Activated CD8-positive, alpha-beta memory T cell treated with anti-CD3 and anti-CD28 coated beads, Interleukin-2, amount 10 ng/mL, durations not matched to agents 7 days and 5 days (primary cell): ENCODE data around the gene TF. TPM values are rescaled to one million over a fixed set of nuclear protein-coding genes. Genes with fewer than 3 reads are reported as not detected.
"Not testable (repeated sequence)": the region's sequence is repeated elsewhere in the genome, so short reads cannot be mapped to it uniquely, and the experiment has no call there.

Experiments
- ATAC-seq: fragments of 150-1000 bp; cut with Tn5 transposase; one replicate; pipeline ENCODE4 v1.10.0; 2021; ENCODE audit warnings: moderate library complexity
- CTCF ChIA-PET: fragments of 350-600 bp; sonication (Branson Sonifier 250); formaldehyde crosslinking; loops from one replicate; lab custom pipeline; 2021; ENCODE audit warnings: antibody characterized with exemption; lab: Charles Lee
- DNase-seq: peaks from one replicate; pipeline ENCODE4 v3.0.0-alpha.2; 2020
- H3K27ac Mint-ChIP-seq: one replicate; pipeline ENCODE4 v1.8.0; 2021; ENCODE audit warnings: mild to moderate bottlenecking, mixed read lengths
- H3K27me3 Mint-ChIP-seq: one replicate; pipeline ENCODE4 v1.8.0; 2021; ENCODE audit warnings: mixed read lengths
- H3K36me3 Mint-ChIP-seq: one replicate; pipeline ENCODE4 v1.8.0; 2021; ENCODE audit warnings: mild to moderate bottlenecking, mixed read lengths
- H3K4me1 Mint-ChIP-seq: one replicate; pipeline ENCODE4 v1.8.0; 2021; ENCODE audit warnings: mixed read lengths
- H3K4me3 Mint-ChIP-seq: one replicate; pipeline ENCODE4 v1.8.0; 2021; ENCODE audit warnings: mild to moderate bottlenecking, moderate library complexity, mixed read lengths
- H3K9me3 Mint-ChIP-seq: one replicate; pipeline ENCODE4 v1.8.0; 2022; ENCODE audit warnings: low read depth, mixed read lengths
- total RNA-seq, 2 experiments: library from RNA; stranded (reverse); gene quantifications; one replicate each; pipeline ENCODE4 v1.2.3, GENCODE V29; 2021

Gene TF
- total RNA-seq, 2 experiments from 2014 or later, result 0.16 to 0.91 TPM

DNA sequence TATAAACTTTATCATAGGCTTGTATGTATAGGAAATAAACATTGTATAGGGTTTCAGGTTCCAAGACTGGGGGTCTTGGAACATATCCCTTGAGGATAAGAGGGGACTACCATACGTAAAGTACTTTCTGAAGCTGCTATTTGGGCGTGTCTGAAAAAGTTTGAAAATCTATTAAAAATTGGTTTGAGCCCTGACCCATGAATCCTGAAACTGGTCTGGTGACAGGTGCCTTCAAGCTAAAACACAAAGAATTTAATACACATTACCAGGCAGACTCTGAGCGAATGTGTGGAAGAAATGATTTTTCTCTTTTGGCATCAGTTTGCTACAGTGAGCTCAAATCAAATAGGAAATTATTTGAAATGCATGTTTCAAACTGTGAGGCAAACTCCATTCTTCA lies 16.3 kb downstream of the TF start:
- ATAC-seq, result no peak
- peaks cover 10% of the 10 kb centered on the region for H3K4me1 Mint-ChIP-seq
- CTCF ChIA-PET, result no interaction called here
- H3K36me3 Mint-ChIP-seq, result no peaks in the 10 kb centered on the region
- peaks cover 17% of the 10 kb centered on the region for H3K27me3 Mint-ChIP-seq
- H3K27ac Mint-ChIP-seq, result no peak overlapping the region
- H3K4me3 Mint-ChIP-seq, result no peak overlapping the region
- no peak for DNase-seq
- H3K9me3 Mint-ChIP-seq, result no peaks in the 10 kb centered on the region

DNA sequence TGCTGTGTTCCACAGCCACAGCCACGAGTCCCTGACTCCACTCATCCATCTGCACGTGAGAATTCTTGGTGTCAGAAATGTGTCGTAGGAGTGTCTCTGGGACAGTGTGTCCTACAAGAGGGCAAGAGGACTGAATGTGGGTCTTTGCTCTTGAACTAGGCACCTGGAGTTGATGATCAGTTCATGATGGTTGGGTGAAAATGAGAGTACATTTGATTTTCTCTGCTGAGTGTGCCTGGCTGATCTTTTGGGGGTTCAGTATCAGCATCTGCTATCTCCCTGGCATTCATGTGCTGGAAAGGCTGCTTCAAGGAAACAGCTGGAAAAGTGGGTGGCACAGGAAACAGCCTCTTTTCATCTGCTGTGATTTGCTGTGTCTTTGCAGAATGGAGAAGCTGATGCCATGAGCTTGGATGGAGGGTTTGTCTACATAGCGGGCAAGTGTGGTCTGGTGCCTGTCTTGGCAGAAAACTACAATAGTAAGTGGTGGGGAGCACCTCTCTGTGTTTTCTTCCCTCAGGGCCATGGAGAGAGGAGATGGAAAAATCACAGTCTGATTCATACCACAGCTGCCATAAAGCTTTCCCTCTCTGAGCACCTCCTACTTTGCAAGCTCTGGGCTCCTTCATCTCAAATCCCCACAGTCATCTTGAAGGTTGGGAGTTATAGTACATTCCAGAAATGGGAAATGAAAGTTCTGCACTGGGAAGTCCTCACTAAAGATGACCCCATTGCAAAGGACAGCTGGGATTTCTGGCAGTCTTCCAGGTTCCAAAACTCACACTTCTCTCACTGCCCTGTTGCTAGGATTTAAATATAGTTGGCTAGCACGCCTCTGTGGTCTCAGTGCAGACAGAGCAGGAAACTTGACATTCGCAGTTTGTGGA lies 17.8 kb downstream of the TF start:
- Mint-ChIP-seq H3K4me3 (no peak overlapping the region), H3K27ac (no peak overlapping the region), H3K36me3 (no peaks in the 10 kb centered on the region), H3K9me3 (no peaks in the 10 kb centered on the region), H3K4me1 (no peaks in the 10 kb centered on the region), H3K27me3 (peaks cover 17% of the 10 kb centered on the region)
- CTCF ChIA-PET, result no interaction called here
- DNase-seq (no peak), ATAC-seq (no peak)

DNA sequence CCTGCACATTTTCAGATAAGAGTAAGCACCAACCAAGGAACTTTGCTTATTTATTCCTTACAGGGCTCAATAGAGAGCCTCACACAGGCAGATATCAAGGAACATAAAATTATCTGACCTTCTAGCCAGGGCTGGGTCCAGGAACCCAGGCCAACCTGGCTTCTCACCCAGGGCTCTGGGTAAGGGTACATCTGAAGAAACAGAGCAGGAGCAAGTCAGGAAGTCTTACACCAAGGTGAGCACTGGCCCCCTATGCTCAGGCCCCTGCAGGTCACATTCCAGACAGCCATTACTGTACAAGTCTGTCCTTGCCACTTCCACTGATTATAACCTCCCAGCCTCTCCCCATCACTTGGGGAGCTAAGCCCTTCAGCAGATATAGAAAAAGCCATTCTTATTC lies 19.1 kb downstream of the TF start:
- no peak overlapping the region for H3K4me3 Mint-ChIP-seq
- no peak overlapping the region for H3K27ac Mint-ChIP-seq
- H3K27me3 Mint-ChIP-seq, result peaks cover 17% of the 10 kb centered on the region
- DNase-seq (no peak), ATAC-seq (no peak)
- H3K9me3 Mint-ChIP-seq, result no peaks in the 10 kb centered on the region
- CTCF ChIA-PET, result no interaction called here
- H3K36me3 Mint-ChIP-seq, result no peaks in the 10 kb centered on the region
- H3K4me1 Mint-ChIP-seq, result no peaks in the 10 kb centered on the region

DNA sequence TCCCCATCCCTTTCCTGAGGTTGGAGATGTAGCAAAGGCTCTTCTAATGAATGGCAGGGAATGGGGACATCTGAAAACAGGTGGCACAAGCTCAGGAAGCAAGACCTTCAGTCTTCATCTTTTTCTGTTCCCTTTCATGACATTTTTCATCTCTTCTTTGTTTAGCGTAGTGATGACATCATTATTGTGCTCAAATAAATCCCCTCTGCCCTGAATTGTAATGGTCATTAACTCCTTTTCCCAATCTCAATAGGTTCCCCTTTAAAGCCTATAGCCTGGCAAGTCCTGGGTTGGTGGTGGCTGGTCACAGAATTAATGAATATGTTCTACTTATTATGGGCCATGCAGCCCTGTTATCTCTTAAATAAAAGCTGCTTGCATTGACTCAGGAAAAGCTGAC lies 21.4 kb downstream of the TF start:
- ATAC-seq, result no peak
- H3K4me1 Mint-ChIP-seq, result no peaks in the 10 kb centered on the region
- H3K9me3 Mint-ChIP-seq, result no peaks in the 10 kb centered on the region
- H3K36me3 Mint-ChIP-seq, result no peaks in the 10 kb centered on the region
- CTCF ChIA-PET, result no interaction called here
- H3K4me3 Mint-ChIP-seq, result no peak overlapping the region
- H3K27me3 Mint-ChIP-seq, result peaks cover 7% of the 10 kb centered on the region
- H3K27ac Mint-ChIP-seq, result no peak overlapping the region
- no peak for DNase-seq

DNA sequence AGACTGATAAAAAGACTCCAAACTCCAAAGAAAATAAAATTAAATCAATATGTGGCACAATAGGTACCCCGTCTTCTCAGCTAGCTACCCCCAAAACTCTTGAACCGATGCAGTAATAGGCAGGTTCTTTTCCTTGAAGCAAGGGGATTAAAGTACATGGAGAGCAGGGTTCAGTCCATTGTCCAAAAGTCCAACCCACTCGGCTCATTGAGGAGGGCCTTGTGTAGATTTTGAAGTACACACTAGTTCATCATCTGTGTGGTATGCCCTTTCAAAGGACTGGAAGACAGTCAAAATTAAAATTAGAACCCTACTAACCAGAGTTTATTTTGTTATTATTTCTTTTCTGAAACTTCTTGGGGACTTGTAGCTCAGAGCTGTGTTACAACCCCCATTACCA lies 23.3 kb downstream of the TF start:
- CTCF ChIA-PET, result no interaction called here
- H3K9me3 Mint-ChIP-seq, result no peaks in the 10 kb centered on the region

DNA sequence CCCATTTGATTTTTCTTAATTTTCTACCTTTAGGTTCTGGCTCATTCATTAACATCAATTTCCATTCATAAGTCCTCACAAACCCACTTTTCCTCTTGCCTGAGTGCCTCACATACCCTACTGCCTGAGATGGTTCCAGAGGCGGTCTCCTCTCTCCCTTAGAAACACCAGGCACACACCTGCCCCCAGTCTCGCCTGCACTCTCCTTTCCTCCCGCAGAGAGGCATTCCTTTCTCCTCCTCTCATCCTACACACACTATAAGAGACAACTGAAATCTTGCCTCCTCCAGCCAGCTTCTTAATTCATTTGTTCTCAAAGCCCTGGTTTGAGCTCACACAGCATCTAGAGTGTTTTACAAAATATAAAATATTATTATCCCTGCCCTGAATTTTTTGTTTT lies 27.5 kb downstream of the TF start:
- Mint-ChIP-seq H3K27me3 (peaks cover 10% of the 10 kb centered on the region), H3K4me1 (no peaks in the 10 kb centered on the region), H3K27ac (no peak overlapping the region), H3K36me3 (no peaks in the 10 kb centered on the region), H3K9me3 (no peaks in the 10 kb centered on the region), H3K4me3 (no peak overlapping the region)
- ATAC-seq (no peak), DNase-seq (no peak)
- CTCF ChIA-PET, result no interaction called here

More for the DNA sequence above, 23.3 kb downstream of the TF start:
- Mint-ChIP-seq H3K27ac (no peak overlapping the region), H3K36me3 (no peaks in the 10 kb centered on the region), H3K4me3 (no peak overlapping the region), H3K27me3 (peaks cover 7% of the 10 kb centered on the region), H3K4me1 (no peaks in the 10 kb centered on the region)
- no peak for ATAC-seq
- DNase-seq, result no peak

DNA sequence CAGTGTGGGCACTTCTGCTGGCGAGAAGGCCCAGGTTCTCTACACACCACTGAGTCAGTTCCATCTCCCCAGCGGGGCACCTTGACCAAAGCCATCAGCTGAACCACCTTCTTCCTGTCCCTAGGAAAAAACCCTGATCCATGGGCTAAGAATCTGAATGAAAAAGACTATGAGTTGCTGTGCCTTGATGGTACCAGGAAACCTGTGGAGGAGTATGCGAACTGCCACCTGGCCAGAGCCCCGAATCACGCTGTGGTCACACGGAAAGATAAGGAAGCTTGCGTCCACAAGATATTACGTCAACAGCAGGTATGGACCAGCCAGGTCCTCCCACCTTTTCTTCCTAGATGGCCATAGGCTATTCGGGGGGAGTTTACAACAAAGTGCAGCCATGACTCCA lies 29.1 kb downstream of the TF start:
- no peaks in the 10 kb centered on the region for H3K9me3 Mint-ChIP-seq
- H3K27me3 Mint-ChIP-seq, result peaks cover 15% of the 10 kb centered on the region
- DNase-seq (no peak), ATAC-seq (no peak)
- H3K36me3 Mint-ChIP-seq, result no peaks in the 10 kb centered on the region
- no peak overlapping the region for H3K4me3 Mint-ChIP-seq
- CTCF ChIA-PET, result no interaction called here
- H3K4me1 Mint-ChIP-seq, result no peaks in the 10 kb centered on the region
- no peak overlapping the region for H3K27ac Mint-ChIP-seq

DNA sequence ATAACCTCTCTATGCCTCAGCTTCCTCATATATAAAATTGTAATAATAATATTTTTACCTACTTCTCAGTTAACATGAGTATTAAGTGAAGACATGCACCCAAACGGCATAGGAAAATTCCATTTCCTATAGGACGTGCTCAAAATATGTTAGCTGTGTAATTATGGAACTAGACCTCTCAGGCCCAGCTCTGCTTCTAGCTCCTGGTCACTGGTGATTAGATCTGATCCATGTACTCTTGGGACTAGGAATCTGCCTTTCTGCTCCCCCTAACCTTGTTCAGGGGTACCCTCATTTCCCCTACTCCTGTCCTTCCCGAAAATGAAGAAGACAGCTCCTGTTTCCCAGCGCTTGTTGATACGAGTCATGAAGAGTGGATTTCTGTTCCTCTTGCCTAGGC lies 29.6 kb downstream of the TF start:
- Mint-ChIP-seq H3K27me3 (peaks cover 15% of the 10 kb centered on the region), H3K36me3 (no peaks in the 10 kb centered on the region), H3K27ac (no peak overlapping the region), H3K4me3 (no peak overlapping the region), H3K9me3 (no peaks in the 10 kb centered on the region), H3K4me1 (no peaks in the 10 kb centered on the region)
- ATAC-seq (no peak), DNase-seq (no peak)
- CTCF ChIA-PET, result no interaction called here

DNA sequence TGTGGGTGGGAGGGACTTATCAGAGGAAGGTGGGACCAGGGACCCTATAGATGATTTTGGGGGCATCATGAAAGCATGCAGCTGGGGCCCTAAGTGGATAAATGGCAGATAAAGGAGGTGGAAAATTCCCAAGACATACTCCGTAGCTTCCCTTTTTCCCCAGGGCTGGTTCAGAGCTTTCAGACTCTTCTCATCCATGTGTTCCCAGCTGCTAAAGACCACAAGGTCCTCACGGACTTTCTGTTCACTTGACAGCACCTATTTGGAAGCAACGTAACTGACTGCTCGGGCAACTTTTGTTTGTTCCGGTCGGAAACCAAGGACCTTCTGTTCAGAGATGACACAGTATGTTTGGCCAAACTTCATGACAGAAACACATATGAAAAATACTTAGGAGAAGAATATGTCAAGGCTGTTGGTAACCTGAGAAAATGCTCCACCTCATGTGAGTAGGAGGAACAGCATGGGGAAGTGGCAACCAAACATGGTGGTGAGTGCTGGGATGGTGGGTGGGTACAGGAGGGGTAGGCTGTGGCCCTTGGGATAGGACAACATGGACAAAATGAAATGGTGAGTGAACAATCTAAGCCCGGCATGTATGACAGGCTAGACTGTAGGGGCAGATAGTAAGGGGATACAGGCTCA lies 30.7 kb downstream of the TF start:
- Mint-ChIP-seq H3K4me1 (no peaks in the 10 kb centered on the region), H3K4me3 (no peak overlapping the region), H3K27me3 (peaks cover 13% of the 10 kb centered on the region), H3K9me3 (no peaks in the 10 kb centered on the region), H3K36me3 (no peaks in the 10 kb centered on the region), H3K27ac (no peak overlapping the region)
- CTCF ChIA-PET, result no interaction called here
- DNase-seq (no peak), ATAC-seq (no peak)

DNA sequence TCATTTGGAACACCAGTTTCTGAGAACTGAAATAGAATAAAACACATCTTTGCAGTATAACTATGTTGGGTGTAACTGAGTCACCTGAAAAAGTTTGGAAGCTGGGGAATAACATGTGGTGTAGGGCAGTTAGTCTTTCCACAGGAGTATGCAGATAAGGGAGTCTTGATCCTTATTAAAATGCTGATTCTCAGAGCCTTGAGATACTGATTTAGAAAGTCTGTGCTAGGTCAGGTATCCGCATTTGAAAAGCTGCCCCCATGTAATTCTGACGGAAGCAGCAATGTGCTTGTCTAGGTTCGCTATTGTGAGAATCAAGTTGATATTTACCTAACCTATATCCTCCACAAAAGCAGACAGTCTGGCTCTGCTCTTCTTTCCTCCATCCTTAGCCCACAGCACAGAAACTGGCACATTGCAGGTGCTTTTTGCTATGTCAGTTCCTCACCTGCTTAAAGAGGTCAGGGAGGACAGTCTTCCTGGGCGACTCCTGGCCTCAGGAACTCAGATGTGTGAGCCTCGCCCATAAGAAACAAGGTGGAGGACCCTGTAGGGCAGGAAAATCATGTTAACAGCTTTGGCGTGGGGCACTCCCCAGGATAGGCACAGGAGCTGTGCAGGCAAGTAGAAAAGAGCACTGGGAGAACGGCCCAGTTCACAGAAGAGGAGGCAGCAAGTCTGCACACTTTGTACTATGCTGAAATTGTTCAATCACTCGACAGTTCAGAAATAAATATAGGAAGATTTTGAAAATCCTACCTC lies 31.8 kb downstream of the TF start:
- ATAC-seq, result no peak
- Mint-ChIP-seq H3K4me1 (no peaks in the 10 kb centered on the region), H3K27me3 (peaks cover 17% of the 10 kb centered on the region), H3K4me3 (no peak overlapping the region), H3K9me3 (no peaks in the 10 kb centered on the region), H3K36me3 (no peaks in the 10 kb centered on the region), H3K27ac (no peak overlapping the region)
- DNase-seq, result no peak
- CTCF ChIA-PET, result no interaction called here

DNA sequence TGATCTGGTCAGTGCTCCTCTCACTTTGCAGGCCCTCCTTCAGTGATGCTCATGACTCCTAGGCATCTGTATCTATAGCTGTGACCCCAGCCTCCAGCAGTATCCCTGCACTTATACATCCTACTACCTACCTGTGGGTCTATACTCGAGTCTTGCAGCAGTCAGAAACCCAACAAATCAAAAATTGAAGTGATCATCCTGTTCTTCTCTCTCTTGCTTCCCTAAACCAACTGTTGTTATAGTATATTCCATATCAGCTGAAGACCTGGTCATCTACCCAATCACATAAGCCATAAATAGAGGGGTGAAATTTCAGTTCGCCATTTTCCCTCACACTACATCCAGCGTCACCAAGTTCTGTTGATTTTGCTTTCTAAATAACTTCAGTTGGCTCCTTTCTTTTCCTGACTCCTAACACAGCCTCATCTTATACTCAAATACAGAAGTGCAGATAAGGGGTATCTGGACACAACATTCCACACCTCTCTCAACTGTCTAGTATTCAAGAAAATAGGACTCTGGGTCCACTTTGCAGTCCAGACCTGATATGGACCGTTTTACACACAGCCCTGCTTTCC lies 33.5 kb downstream of the TF start:
- Mint-ChIP-seq H3K9me3 (no peaks in the 10 kb centered on the region), H3K4me1 (no peaks in the 10 kb centered on the region), H3K36me3 (no peaks in the 10 kb centered on the region), H3K27me3 (peaks cover 15% of the 10 kb centered on the region), H3K27ac (no peak overlapping the region), H3K4me3 (no peak overlapping the region)
- CTCF ChIA-PET, result no interaction called here
- no peak for DNase-seq
- no peak for ATAC-seq

DNA sequence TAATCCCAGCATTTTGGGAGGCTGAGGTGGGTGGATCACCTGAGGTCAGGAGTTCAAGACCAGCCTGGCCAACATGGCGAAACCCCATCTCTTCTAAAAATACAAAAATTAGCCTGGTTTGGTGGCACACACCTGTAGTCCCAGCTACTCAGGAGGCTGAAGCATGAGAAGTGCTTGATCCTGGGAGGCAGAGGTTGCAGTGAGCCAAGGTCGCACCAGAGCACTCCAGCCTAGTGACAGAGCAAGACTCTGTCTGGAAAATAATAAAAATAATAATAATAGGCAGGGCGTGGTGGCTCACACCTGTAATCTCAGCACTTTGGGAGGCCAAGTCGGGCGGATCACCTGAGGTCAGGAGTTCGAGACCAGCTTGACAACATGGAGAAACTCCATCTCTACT lies 34.6 kb downstream of the TF start:
- H3K4me3 Mint-ChIP-seq, CTCF ChIA-PET, H3K27ac Mint-ChIP-seq, H3K36me3 Mint-ChIP-seq, DNase-seq, H3K4me1 Mint-ChIP-seq, ATAC-seq, H3K9me3 Mint-ChIP-seq: not testable (repeated sequence)
- H3K27me3 Mint-ChIP-seq, result peaks cover 15% of the 10 kb centered on the region

DNA sequence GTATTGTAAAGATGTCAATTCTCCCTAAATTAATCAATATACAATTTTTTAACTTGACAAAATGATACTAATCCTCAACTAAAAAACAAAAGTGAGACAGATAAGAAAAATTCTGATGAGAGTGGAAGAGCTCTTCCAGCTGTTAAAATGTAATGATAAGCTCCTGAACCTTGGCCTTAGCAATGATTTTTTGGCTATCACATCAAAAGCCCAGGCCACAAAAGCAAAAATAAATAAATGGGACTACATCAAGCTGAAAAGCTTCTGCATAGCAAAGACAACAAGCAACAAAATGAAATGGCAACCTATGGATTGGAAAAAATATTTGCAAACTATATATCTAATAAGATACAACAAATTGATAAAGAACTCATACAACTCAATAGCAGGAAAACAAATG lies 35.4 kb downstream of the TF start:
- Mint-ChIP-seq H3K36me3 (no peaks in the 10 kb centered on the region), H3K9me3 (no peaks in the 10 kb centered on the region), H3K27me3 (peaks cover 12% of the 10 kb centered on the region), H3K4me1 (no peaks in the 10 kb centered on the region), H3K4me3 (no peak overlapping the region), H3K27ac (no peak overlapping the region)
- DNase-seq, result no peak
- ATAC-seq, result no peak
- CTCF ChIA-PET, result no interaction called here
